Mucosa of rectum (tissue), 2 donors: ENCODE results near the gene PFKL.

ENCODE experiments used
- H3K27ac ChIP-seq, 2 donors: one replicate each; pipeline ENCODE4 v1.7.0; 2013; ENCODE audit warnings: inconsistent platforms in 2 of 2, low read depth in 2 of 2, low read length in 2 of 2
- H3K27me3 ChIP-seq, 2 donors: one replicate each; pipeline ENCODE4 v1.7.0; 2013; ENCODE audit warnings: low read length in 2 of 2; ENCODE audit not compliant: control insufficient read depth in 2 of 2, insufficient read depth in 2 of 2
- H3K36me3 ChIP-seq, 2 donors: one replicate each; pipeline ENCODE4 v1.7.0; 2013; ENCODE audit warnings: low read length in 2 of 2; ENCODE audit not compliant: control insufficient read depth in 2 of 2, insufficient read depth in 2 of 2
- H3K4me1 ChIP-seq, 2 donors: one replicate each; pipeline ENCODE4 v1.7.0; 2013; ENCODE audit warnings: low read length in 2 of 2, mild to moderate bottlenecking in 1 of 2; ENCODE audit not compliant: control insufficient read depth in 2 of 2, insufficient read depth in 2 of 2
- H3K4me3 ChIP-seq, 2 donors: one replicate each; pipeline ENCODE4 v1.7.0; 2013; ENCODE audit warnings: low read length in 2 of 2
- H3K9ac ChIP-seq, 2 donors: one replicate each; pipeline ENCODE4 v1.7.0; 2013; ENCODE audit warnings: low read length in 2 of 2, low read depth in 1 of 2, mild to moderate bottlenecking in 1 of 2
- H3K9me3 ChIP-seq, 2 donors: one replicate each; pipeline ENCODE4 v1.7.0; 2013; ENCODE audit warnings: low read length in 2 of 2; ENCODE audit not compliant: control insufficient read depth in 2 of 2
- donor health status: healthy.
- donor health status: Normal muscosa, but diverticular disease.

The PFKL gene

DNA sequence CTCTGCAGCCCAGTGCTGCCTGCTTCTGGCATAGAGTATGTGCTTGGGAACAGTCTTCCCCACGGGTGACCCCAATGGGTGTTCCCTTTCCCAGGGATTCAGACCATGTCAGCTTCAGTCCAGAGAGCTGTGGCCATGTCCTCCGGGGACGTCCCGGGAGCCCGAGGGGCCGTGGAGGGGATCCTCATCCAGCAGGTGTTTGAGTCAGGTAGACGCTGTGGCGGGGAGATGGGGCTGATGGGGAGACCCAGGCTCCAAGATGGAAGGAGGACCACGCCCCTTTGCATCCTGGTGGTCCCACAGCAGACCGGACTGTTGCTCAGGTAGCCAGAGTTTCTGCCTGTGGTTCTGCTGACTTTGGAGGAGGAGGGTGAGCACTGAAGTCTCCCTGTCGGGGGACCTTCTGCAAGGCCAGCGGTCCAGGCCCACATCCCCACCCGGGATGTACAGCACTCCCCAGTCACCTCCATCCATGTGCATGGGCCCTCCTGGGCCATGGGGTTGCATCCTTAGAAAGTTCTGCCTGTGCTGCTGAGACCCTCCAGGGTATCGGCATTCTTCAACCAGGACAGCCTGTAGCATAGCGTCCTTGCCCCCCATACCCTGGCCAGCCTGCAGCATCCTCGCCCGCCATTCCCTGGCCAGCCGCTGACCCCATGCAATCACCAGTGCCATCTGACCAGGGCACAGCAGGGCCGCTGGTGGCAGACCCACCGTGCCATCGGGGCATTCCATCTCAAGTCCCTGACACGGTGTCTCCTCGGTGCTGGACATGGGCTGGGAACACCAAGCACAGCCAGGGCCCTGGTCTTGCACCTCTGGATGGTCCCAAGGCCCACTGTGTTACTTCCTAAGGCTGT lies 11.4 kb upstream of the PFKL start:
- Histone ChIP-seq H3K27ac (no peak overlapping the region), H3K4me1 (no peaks in the 10 kb centered on the region), H3K36me3 (no peaks in the 10 kb centered on the region), H3K4me3 (no peak overlapping the region), H3K27me3 (no peaks in the 10 kb centered on the region), H3K9ac (no peak overlapping the region), H3K9me3 (no peaks in the 10 kb centered on the region)

DNA sequence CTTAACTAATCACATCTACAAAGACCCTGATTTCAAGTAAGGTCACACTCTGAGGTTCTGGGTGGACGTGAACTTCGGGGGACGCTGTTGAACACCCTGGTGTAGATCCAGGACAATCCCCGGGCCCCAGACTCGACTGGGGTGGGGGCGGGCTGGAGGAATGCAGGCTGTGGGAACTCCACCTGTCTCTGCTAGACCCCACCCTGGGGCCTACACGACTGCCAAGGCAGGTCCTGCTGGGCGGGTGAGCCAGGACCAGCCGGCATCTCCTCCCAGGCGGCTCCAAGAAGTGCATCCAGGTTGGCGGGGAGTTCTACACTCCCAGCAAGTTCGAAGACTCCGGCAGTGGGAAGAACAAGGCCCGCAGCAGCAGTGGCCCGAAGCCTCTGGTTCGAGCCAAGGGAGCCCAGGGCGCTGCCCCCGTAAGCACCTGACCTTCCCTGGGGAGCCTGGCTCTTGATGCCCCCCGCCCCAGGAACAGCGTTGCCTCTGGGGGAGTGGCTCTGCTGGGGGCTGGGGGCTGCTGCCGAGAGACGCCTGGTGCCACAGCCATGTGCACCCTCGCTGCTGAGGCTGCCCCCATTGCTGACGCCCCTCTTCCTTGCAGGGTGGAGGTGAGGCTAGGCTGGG lies 10.4 kb upstream of the PFKL start:
- H3K4me1 ChIP-seq, result no peaks in the 10 kb centered on the region
- no peak overlapping the region for H3K9ac ChIP-seq
- no peak overlapping the region for H3K4me3 ChIP-seq
- H3K27ac ChIP-seq, result no peak overlapping the region
- H3K27me3 ChIP-seq, result no peaks in the 10 kb centered on the region
- H3K9me3 ChIP-seq, result no peaks in the 10 kb centered on the region
- no peaks in the 10 kb centered on the region for H3K36me3 ChIP-seq

DNA sequence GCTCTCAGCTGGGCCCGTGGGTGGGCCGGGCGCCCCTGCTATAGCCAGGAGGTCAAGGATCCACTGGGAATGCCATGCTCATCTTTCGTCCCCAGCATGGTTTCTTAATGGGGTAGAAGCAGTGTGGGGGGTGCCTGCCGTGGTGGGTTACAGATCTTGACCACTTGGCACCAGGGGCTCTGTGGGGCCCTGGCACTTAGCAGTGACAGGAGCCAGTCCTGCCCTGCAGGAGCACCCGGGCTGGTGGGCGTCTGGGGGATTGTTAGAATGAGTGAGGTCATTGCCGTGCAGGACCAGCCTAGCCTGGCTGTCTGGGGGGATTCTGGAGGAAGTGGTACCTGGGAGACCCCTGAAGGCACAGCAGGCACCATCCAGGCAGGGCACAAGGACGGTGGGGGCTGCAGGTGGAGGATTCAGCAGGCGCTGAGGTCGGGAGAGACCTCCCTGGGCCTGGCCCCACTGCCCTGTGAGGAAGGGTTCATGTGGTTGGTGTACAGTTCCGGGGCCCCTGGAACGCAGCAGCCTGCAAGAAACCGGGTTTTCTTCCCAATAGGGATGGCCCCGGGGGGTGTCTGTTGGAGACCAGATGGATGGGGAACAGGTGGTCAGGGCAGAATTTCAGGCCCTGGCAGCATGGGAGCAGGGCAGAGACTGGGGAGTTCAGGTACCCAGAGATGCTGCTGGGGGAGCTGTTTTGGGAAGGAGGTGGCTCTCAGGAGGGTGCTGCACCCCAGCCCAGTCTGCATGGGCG lies 9.4 kb upstream of the PFKL start:
- Histone ChIP-seq H3K27me3 (no peaks in the 10 kb centered on the region), H3K9ac (no peak overlapping the region), H3K4me1 (peaks cover 0 to 8% of the 10 kb centered on the region in 2 donors), H3K4me3 (no peak overlapping the region), H3K9me3 (no peaks in the 10 kb centered on the region), H3K27ac (no peak overlapping the region), H3K36me3 (no peaks in the 10 kb centered on the region)

DNA sequence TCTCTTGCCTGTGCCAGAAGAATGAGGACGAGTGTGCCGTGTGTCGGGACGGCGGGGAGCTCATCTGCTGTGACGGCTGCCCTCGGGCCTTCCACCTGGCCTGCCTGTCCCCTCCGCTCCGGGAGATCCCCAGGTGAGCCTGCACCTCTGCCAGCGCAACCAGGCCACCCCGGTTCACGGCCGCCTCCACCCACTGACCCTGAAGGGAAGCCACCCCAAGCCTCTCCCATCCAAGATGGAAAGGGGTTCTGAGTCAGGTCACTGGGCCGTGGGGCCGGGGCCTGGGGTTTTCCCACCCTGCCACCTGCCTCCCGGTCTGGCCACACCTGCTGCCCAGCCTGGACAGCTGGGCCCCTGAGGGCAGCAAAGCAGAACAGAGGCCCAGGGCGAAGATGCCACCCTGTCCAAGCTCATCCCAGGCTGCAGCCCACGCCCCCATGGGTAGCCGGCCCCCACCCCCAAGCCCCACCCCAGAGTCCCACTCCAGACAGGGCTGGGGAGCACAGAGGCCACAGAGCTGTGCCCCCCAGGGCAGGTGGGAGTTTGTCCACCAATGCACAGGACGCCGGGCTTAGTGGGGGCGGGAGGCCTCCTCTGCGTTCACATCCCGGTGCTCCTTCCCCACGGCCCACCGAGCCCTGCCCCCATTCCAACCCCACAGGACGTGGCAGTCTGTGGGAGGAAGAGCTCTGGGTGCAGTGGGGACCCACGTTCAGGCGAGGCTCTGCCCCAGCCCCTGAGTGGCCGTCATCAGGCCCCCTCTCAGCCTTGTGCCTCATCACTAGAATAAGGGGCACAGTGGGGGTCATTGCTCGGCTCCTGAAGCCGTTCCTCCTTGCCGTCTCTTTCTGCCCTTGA lies 8.5 kb upstream of the PFKL start:
- H3K9me3 ChIP-seq, result no peaks in the 10 kb centered on the region
- no peak overlapping the region for H3K4me3 ChIP-seq
- H3K4me1 ChIP-seq, result peaks cover 0 to 9% of the 10 kb centered on the region in 2 donors
- no peak overlapping the region for H3K9ac ChIP-seq
- H3K27ac ChIP-seq, result no peak overlapping the region
- H3K36me3 ChIP-seq, result no peaks in the 10 kb centered on the region
- H3K27me3 ChIP-seq, result no peaks in the 10 kb centered on the region

DNA sequence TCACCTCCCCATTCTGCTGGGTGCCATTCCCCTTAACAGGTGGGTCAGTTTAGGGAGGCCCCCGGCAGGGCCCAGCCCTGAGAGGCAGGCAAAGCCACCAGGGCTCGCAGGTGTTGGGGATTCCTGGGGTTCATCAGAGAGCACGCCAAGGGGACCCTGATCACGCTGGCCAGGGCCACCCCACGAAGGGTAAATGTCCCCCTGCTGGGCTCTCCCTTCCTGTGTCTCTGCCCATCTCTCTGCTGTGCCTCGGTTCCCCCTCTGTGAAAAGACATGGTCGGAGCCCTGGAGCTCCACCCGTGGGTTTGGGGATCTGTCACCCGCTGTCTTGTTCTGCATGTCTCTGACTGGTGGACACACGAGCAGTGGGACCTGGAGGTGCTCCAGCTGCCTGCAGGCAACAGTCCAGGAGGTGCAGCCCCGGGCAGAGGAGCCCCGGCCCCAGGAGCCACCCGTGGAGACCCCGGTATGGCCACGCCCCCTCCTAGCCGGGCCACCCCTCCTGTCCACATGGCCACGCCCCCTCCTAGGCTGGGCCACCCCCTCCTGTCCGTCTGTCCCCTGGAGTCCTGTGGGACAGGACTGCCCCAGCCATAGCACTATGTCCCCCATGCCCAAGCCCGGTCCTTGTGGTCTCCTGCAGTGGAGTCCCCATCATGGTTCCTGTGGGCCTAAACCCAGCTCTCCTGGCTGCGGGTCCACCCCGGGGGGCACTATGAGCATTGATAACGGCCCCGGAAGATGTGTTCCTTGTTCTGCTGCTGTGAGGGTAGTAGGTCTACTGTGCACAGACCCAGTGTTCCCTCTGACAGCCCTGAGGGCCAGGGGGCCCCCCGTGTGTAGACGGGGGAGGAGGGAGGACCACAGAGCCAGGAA lies 7.7 kb upstream of the PFKL start:
- H3K9ac ChIP-seq, result no peak overlapping the region
- H3K27me3 ChIP-seq, result no peaks in the 10 kb centered on the region
- no peaks in the 10 kb centered on the region for H3K36me3 ChIP-seq
- no peak overlapping the region for H3K4me3 ChIP-seq
- peaks cover 0 to 9% of the 10 kb centered on the region in 2 donors for H3K4me1 ChIP-seq
- H3K9me3 ChIP-seq, result no peaks in the 10 kb centered on the region
- H3K27ac ChIP-seq, result no peak overlapping the region

DNA sequence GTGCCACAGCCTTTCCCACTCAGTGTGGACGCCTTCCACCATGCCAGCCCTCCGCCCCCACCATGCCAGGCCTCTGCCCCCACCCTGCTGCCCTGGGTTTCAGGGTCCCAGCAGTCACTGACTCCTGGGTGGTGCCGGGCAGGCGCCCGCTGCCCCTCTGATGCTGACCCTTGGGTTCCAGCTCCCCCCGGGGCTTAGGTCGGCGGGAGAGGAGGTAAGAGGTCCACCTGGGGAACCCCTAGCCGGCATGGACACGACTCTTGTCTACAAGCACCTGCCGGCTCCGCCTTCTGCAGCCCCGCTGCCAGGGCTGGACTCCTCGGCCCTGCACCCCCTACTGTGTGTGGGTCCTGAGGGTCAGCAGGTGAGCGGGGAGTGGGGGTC lies 7.0 kb upstream of the PFKL start:
- no peak overlapping the region for H3K4me3 ChIP-seq
- H3K27ac ChIP-seq, result no peak overlapping the region
- no peak overlapping the region for H3K9ac ChIP-seq
- H3K9me3 ChIP-seq, result no peaks in the 10 kb centered on the region
- no peaks in the 10 kb centered on the region for H3K27me3 ChIP-seq
- H3K4me1 ChIP-seq, result peaks cover 6 to 15% of the 10 kb centered on the region in 2 donors
- H3K36me3 ChIP-seq, result no peaks in the 10 kb centered on the region

DNA sequence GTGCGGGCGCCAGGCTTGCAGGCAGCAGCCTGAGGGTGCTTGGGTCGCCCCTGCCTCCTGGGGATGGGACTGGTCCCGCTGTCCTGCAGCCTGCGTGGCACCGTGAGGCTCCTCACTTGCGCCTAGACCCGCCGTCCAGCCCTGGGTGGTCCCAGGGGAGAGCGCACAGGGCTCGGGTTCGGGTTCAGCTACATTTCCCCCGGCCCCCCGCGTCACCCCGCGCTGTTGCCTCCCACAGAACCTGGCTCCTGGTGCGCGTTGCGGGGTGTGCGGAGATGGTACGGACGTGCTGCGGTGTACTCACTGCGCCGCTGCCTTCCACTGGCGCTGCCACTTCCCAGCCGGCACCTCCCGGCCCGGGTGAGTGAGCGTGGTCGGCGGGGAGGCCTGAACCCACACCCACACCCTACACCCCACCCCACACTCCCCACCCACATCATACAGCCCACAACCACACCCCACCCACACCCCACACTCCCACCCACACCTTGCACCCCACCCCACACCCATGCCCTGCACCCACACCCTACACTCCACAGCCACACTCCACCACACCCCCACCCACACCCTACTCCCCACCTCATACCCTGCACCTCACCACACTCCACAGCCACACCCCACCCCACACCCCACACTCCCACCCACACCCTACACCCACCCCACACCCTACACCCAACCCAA lies 6.2 kb upstream of the PFKL start:
- Histone ChIP-seq H3K4me3 (no peak overlapping the region), H3K36me3 (no peaks in the 10 kb centered on the region), H3K9me3 (no peaks in the 10 kb centered on the region), H3K27ac (no peak overlapping the region), H3K27me3 (no peaks in the 10 kb centered on the region), H3K9ac (no peak overlapping the region), H3K4me1 (peaks cover 7 to 18% of the 10 kb centered on the region in 2 donors)

DNA sequence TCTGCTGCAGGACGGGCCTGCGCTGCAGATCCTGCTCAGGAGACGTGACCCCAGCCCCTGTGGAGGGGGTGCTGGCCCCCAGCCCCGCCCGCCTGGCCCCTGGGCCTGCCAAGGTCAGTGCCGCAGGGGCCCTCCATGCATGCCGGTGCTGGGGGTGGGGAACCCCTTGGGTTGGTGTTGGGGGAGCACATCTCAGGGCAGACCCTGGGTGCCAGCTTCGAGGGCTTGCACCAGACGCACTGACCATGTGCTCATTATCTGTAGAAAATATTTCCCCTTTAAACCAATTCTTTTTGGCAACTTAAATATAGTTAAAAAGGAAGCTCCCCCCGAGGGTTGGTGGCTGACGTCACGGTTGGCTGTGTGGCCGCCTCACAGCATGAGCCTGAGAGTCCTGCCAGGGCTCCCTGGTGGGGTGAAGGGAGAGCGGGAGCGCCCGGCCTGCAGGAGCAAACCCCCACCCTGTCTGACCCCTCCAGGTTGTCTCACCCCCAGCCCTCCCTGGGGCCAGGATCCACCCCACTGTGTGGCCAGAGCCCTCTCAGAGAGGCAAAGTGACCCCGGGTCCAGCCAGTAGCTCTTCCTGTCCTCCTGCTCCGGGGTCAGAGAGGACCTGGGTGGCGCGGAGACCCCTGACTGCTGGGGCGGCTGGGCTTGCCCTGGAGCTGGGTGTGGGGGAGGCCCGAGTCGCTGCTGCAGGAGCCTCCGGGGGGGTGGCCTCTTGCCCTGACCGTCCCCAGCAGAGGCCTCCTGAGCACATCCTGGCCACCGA lies 5.3 kb upstream of the PFKL start:
- H3K9ac ChIP-seq, result no peak overlapping the region
- H3K27ac ChIP-seq, result no peak overlapping the region
- no peaks in the 10 kb centered on the region for H3K9me3 ChIP-seq
- no peaks in the 10 kb centered on the region for H3K27me3 ChIP-seq
- no peak overlapping the region for H3K4me3 ChIP-seq
- H3K36me3 ChIP-seq, result no peaks in the 10 kb centered on the region
- H3K4me1 ChIP-seq, result peaks cover 13 to 24% of the 10 kb centered on the region in 2 donors
